Colonic mucosa (tissue), 4 donors: Measurements from ENCODE around the gene UBTD2. TPM values are rescaled to one million over a fixed set of nuclear protein-coding genes. Genes with fewer than 3 reads are reported as not detected.

Experiments
- DNase-seq: peaks from one replicate; pipeline ENCODE4 v3.0.0-alpha.2; 2020
- H3K27ac ChIP-seq: fragments of 200-600 bp; one replicate; pipeline ENCODE4 v1.8.0; 2021
- H3K27me3 ChIP-seq: fragments of 200-600 bp; one replicate; pipeline ENCODE4 v1.8.0; 2021
- H3K36me3 ChIP-seq: fragments of 200-600 bp; one replicate; pipeline ENCODE4 v1.8.0; 2021
- H3K4me1 ChIP-seq: fragments of 200-600 bp; one replicate; pipeline ENCODE4 v1.8.0; 2021; ENCODE audit warnings: mild to moderate bottlenecking
- H3K4me3 ChIP-seq: fragments of 200-600 bp; one replicate; pipeline ENCODE4 v1.8.0; 2021
- H3K9ac ChIP-seq, 2 donors: one replicate each; pipeline ENCODE4 v1.7.0; 2013; ENCODE audit warnings: control low read depth in 2 of 2, low read depth in 2 of 2, low read length in 2 of 2
- H3K9me3 ChIP-seq: fragments of 200-600 bp; one replicate; pipeline ENCODE4 v1.8.0; 2021
- CTCF ChIP-seq: fragments of 200-600 bp; IDR thresholded peaks from one replicate; pipeline ENCODE4 v1.8.0; 2022; ENCODE audit warnings: antibody characterized with exemption, mild to moderate bottlenecking
- intact Hi-C: fragments of 100-400 bp; cut with DNase I; formaldehyde crosslinking; loops from one replicate; pipeline ENCODE4 v1.14.1; 2022
- total RNA-seq, 2 donors: library from RNA; stranded (reverse); fragmentation: NEBNext Ultra II Directional in 1 of 2; extraction: Animal tissue kit (Norgen Biotek cat#: 25700) in 1 of 2; gene quantifications; one replicate each; pipeline ENCODE4 v1.2.1, GENCODE V29; 2021
- donor health status: healthy.
- donor health status: DM: no; HTN: no; CAD: no.
- donor health status: DM: no; HTN: no; CAD: no.

The UBTD2 gene
- total RNA-seq, 2 donors from 2014 or later = 15.4 to 24.3 TPM

GRCh38 chr5:172160506-172160905, 123.1 kb downstream of the UBTD2 start:
- intact Hi-C loops = no loop called here
- H3K9ac ChIP-seq = no peak overlapping the region
- TF ChIP-seq CTCF = no peak
- H3K9me3 ChIP-seq = no peaks in the 10 kb centered on the region
- H3K4me3 ChIP-seq = no peak overlapping the region
- no peak overlapping the region for H3K27ac ChIP-seq
- no peaks in the 10 kb centered on the region for H3K27me3 ChIP-seq
- no peaks in the 10 kb centered on the region for H3K36me3 ChIP-seq
- H3K4me1 ChIP-seq = no peaks in the 10 kb centered on the region
- DNase-seq = no peak

Other genes with a start within 250 kb of the UBTD2 start
- gene STK10, start 95.5 kb downstream of the UBTD2 start, total RNA-seq = 10 to 100 TPM; 16.1 to 23.2 TPM
- not detected for gene EFCAB9, start 89.6 kb downstream of the UBTD2 start, total RNA-seq
- 10 to 100 TPM; 12.2 to 13.2 TPM for gene SH3PXD2B, start 170.8 kb upstream of the UBTD2 start, total RNA-seq